RWPE2 (cell line): ENCODE measurements around the gene PXDC1.
"Not testable (repeated sequence)": the region's sequence is repeated elsewhere in the genome, so short reads cannot be mapped to it uniquely, and the experiment has no call there.

Source experiments
- ATAC-seq: fragments of 200-7000 bp; cut with Tn5 transposase; 3 replicates; pipeline ENCODE4 v1.9.1; 2021; ENCODE audit warnings: low read depth
- DNase-seq: peaks from one replicate; pipeline ENCODE4 v3.0.0-alpha.2; 2020; ENCODE audit warnings: low spot score
- H3K27ac ChIP-seq: fragments of 450-650 bp; 2 replicates; pipeline ENCODE4 v1.5.1; 2017; ENCODE audit warnings: mild to moderate bottlenecking; ENCODE audit not compliant: poor library complexity, severe bottlenecking
- H3K27me3 ChIP-seq: fragments of 250-450 bp; sonication (Bioruptor Pico); 2 replicates; pipeline ENCODE4 v1.5.1; 2021; ENCODE audit warnings: mild to moderate bottlenecking, moderate library complexity; ENCODE audit not compliant: insufficient read depth, poor library complexity, severe bottlenecking
- H3K36me3 ChIP-seq: fragments of 250-450 bp; sonication (Bioruptor Pico); 2 replicates; pipeline ENCODE4 v1.5.1; 2020; ENCODE audit warnings: low read depth, mild to moderate bottlenecking, moderate library complexity
- H3K4me1 ChIP-seq: fragments of 250-450 bp; sonication (Bioruptor Pico); 2 replicates; pipeline ENCODE4 v1.5.1; 2021; ENCODE audit warnings: mild to moderate bottlenecking, moderate library complexity; ENCODE audit not compliant: insufficient read depth, poor library complexity, severe bottlenecking
- H3K4me3 ChIP-seq: fragments of 250-450 bp; sonication (Bioruptor Pico); 2 replicates; pipeline ENCODE4 v1.5.1; 2021; ENCODE audit warnings: mild to moderate bottlenecking, moderate library complexity; ENCODE audit not compliant: severe bottlenecking
- H3K9me3 ChIP-seq: fragments of 250-450 bp; sonication (Bioruptor Pico); 2 replicates; pipeline ENCODE4 v1.5.1; 2021; ENCODE audit warnings: mild to moderate bottlenecking, moderate library complexity; ENCODE audit not compliant: severe bottlenecking
- CTCF ChIP-seq: fragments of 450-650 bp; IDR thresholded peaks from one replicate; pipeline ENCODE4 v1.5.1; 2017; ENCODE audit warnings: mild to moderate bottlenecking, moderate library complexity; ENCODE audit not compliant: poor library complexity, severe bottlenecking

PXDC1 gene

DNA sequence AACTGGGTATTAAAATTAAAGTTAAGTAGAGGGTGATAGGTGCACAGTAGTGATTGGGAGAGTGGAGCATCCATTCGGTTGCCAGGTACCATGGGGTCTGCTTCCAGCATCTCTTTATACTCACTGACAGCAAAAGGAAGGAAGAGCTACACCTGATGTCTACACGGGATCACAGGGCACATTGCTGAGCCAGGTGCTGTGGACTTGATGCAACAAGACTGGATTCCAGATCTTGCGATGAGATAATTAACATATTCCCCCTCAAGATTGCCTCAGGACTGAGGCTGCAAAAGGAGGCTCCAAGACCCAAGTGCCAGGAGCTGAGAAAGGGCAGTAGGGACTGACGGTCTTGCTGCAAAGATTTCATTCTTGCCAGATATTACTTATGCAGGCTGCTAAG, 72.6 kb downstream of the PXDC1 start:
- Histone ChIP-seq H3K36me3 (no peaks in the 10 kb centered on the region), H3K27ac (no peak overlapping the region), H3K4me1 (no peaks in the 10 kb centered on the region), H3K27me3 (no peaks in the 10 kb centered on the region), H3K9me3 (no peaks in the 10 kb centered on the region), H3K4me3 (no peak overlapping the region)
- no peak for DNase-seq
- no peak for ATAC-seq
- no peak for TF ChIP-seq CTCF

GRCh38 chr6:3677751-3678150, 73.8 kb downstream of the PXDC1 start:
- ATAC-seq, H3K27me3 ChIP-seq, H3K36me3 ChIP-seq, H3K27ac ChIP-seq, H3K9me3 ChIP-seq, H3K4me1 ChIP-seq, H3K4me3 ChIP-seq, DNase-seq: not testable (repeated sequence)

- not testable (repeated sequence) for DNase-seq, H3K27ac ChIP-seq, H3K36me3 ChIP-seq, H3K4me3 ChIP-seq, H3K9me3 ChIP-seq, H3K27me3 ChIP-seq, H3K4me1 ChIP-seq, ATAC-seq
Observed at GRCh38 chr6:3677351-3677750, 74.2 kb downstream of the PXDC1 start.
